ENCODE results near the gene PHTF1.
"Not testable (repeated sequence)": the region's sequence is repeated elsewhere in the genome, so short reads cannot be mapped to it uniquely, and the experiment has no call there.

PHTF1 gene

GRCh38 chr1:113770031-113770430 is 10.7 kb upstream of the PHTF1 start:
- DNase-seq = no peak

GRCh38 chr1:113769601-113769970 is 10.3 kb upstream of the PHTF1 start:
- DNase-seq = no peak

GRCh38 chr1:113768916-113769600 is 9.8 kb upstream of the PHTF1 start:
- DNase-seq = peak; percentile 53

GRCh38 chr1:113765306-113766230 is 6.3 kb upstream of the PHTF1 start:
- DNase-seq = no peak

GRCh38 chr1:113763661-113764060 is 4.4 kb upstream of the PHTF1 start:
- DNase-seq = no peak

GRCh38 chr1:113761937-113762336 is 2.7 kb upstream of the PHTF1 start:
- no peak for DNase-seq

GRCh38 chr1:113760102-113761080 is 1.1 kb upstream of the PHTF1 start:
- no peak for DNase-seq

- DNase-seq = peak; percentile 67
These were observed 504 bp downstream of the PHTF1 start for GRCh38 chr1:113758631-113759332.

- no peak for DNase-seq
These were observed 2.8 kb downstream of the PHTF1 start for GRCh38 chr1:113756461-113756860.

- not testable (repeated sequence) for DNase-seq
These were observed 6.0 kb downstream of the PHTF1 start for GRCh38 chr1:113753333-113753732.

GRCh38 chr1:113751516-113751915 is 7.8 kb downstream of the PHTF1 start:
- no peak for DNase-seq

- no peak for DNase-seq
These were observed 8.2 kb downstream of the PHTF1 start for GRCh38 chr1:113751114-113751513.

- DNase-seq = no peak
These were observed 9.9 kb downstream of the PHTF1 start for GRCh38 chr1:113749402-113749801.

GRCh38 chr1:113747376-113747775 is 11.9 kb downstream of the PHTF1 start:
- no peak for DNase-seq

- DNase-seq = no peak
These were observed 13.9 kb downstream of the PHTF1 start for GRCh38 chr1:113745425-113745824.

- no peak for DNase-seq
These were observed 15.2 kb downstream of the PHTF1 start for GRCh38 chr1:113744114-113744513.

GRCh38 chr1:113742515-113742914 is 16.8 kb downstream of the PHTF1 start:
- DNase-seq = peak; percentile 23

- DNase-seq = peak; percentile 8
These were observed 24.8 kb downstream of the PHTF1 start for GRCh38 chr1:113734357-113735055.

- DNase-seq = no peak
These were observed 26.5 kb downstream of the PHTF1 start for GRCh38 chr1:113732802-113733201.

- no peak for DNase-seq
These were observed 38.3 kb downstream of the PHTF1 start for GRCh38 chr1:113721010-113721409.

- not testable (repeated sequence) for DNase-seq
These were observed 40.7 kb downstream of the PHTF1 start for GRCh38 chr1:113718621-113719020.

GRCh38 chr1:113717506-113717905 is 41.8 kb downstream of the PHTF1 start:
- not testable (repeated sequence) for DNase-seq
